ENCODE measurements around the gene DNAJB14.

- TF ChIP-seq CTCF (IDR thresholded peaks at IDR 0.05) (no peak), POLR2A (IDR thresholded peaks at IDR 0.05) (no peak)
Observed at GRCh38 chr4:99853190-99853589, 93.2 kb downstream of the DNAJB14 start.
